Measurements from ENCODE around the gene FMO2.

FMO2 gene

GRCh38 chr1:171254859-171255258 is 69.8 kb downstream of the FMO2 start:
- no peak for DNase-seq (ENCODE audit: low read depth in 3 of 3, low spot score in 1 of 3)

GRCh38 chr1:171256940-171257606 is 72.0 kb downstream of the FMO2 start:
- no peak for DNase-seq (ENCODE audit: low read depth in 3 of 3, low spot score in 1 of 3)

GRCh38 chr1:171257607-171258076 is 72.5 kb downstream of the FMO2 start:
- DNase-seq (ENCODE audit: low read depth in 3 of 3, low spot score in 1 of 3) = no peak

- DNase-seq (ENCODE audit: low read depth in 3 of 3, low spot score in 1 of 3) = no peak
Measured at GRCh38 chr1:171258429-171258828, 73.3 kb downstream of the FMO2 start.

- DNase-seq (ENCODE audit: low read depth in 3 of 3, low spot score in 1 of 3) = no peak
Measured at GRCh38 chr1:171258943-171259342, 73.8 kb downstream of the FMO2 start.

Measured in stimulated activated CD4-positive, alpha-beta T cell treated with anti-CD3 and anti-CD28 coated beads, TNF-alpha, amount 100 ng/mL, for 1 hour (primary cell).